Activated naive CD4-positive, alpha-beta T cell treated with anti-CD3 and anti-CD28 coated beads, Interleukin-2, amount 50 U/mL, for 72 hours (primary cell): ENCODE data around the gene SMIM10L1. TPM values are rescaled to one million over a fixed set of nuclear protein-coding genes. Genes with fewer than 3 reads are reported as not detected.

Experiments used
- ATAC-seq, 2 donors: fragments of 150-1000 bp; cut with Tn5 transposase; 2 replicates each; pipeline ENCODE4 v1.10.0; 2021; ENCODE audit warnings: mild to moderate bottlenecking in 2 of 2, moderate library complexity in 2 of 2
- DNase-seq, 2 donors: peaks; one replicate each; pipeline ENCODE4 v3.0.0; 2021 to 2022; ENCODE audit warnings: low spot score in 2 of 2
- H3K27ac Mint-ChIP-seq, 2 donors: one replicate each; pipeline ENCODE4 v1.8.0; 2022; ENCODE audit warnings: mild to moderate bottlenecking in 2 of 2, mixed read lengths in 2 of 2
- H3K36me3 Mint-ChIP-seq, 2 donors: one replicate each; pipeline ENCODE4 v1.8.0; 2022; ENCODE audit warnings: mixed read lengths in 2 of 2
- H3K9me3 Mint-ChIP-seq, 2 donors: one replicate each; pipeline ENCODE4 v1.8.0; 2022; ENCODE audit warnings: mixed read lengths in 2 of 2
- total RNA-seq, 2 donors: library from RNA; stranded (reverse); gene quantifications; one replicate each; pipeline ENCODE4 v1.2.3, GENCODE V29; 2022

The SMIM10L1 gene
- total RNA-seq = 1 to 10 TPM; 5.4 to 7.0 TPM

DNA sequence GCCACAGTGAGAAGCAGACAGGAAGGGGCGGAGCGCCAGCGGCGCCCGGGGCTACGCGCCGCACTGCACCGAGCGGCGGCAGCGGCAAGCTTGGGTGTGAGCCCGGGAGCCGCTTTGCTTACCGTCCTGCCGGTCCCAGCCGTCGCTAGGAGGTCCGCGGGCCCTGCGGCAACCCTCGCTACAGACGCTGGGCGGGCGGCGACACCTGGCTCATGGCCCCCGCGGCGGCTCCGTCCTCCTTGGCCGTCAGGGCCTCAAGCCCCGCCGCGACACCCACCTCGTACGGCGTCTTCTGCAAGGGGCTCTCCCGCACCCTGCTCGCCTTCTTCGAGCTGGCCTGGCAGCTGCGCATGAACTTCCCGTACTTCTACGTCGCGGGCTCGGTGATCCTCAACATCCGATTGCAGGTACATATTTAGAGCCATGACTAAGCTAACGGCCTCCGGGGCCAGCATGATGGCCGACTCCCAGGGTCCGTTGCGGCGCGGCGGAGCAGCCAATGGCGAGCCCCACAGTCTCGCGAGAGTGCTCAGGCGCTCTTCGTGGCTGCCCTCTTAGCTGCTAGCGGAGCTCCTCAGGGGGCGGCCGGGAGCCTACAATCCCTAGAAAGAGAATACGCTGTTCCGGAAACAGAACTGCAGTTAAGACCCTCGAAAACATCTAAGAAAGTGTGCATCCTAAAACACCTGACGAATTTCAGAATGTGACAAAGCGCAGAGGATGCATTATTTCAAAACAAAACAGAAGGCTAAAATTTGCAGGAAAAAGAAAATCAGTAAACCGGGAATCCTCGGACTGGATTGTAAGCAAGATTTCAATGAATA lies at the start of gene SMIM10L1:
TSS of gene SMIM10L1 (plus strand) at position 50 of the 824 bp plus-strand sequence. CDS start at position 213, 163 bp downstream.
- Mint-ChIP-seq H3K27ac (peak within 1 kb of the TSS; percentile 98 to 99), H3K36me3 (peaks cover 48 to 63% of the 10 kb centered on the region in 2 donors), H3K9me3 (no peaks in the 10 kb centered on the region)
- peak; percentile 86 to 92 for DNase-seq
- peak; percentile 97 to 98 for ATAC-seq

DNA sequence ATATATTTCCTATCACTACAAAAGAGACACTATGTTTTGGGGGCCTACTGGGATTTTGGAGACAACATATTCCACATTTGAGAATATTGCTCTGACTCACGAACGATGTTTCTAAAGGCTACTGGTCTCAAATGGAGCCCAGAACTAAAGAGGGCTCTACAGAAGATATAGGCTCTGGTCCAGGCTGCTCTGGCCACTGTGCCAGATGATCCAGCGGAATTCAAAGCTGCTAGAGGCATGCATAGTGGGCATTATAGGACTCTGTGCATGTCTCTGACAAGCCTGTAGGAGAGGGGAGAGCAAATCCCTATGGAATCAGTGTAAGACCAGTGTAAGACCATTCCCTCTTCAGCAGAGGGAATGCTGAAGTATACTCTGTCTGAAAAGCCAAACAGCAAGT lies 40.6 kb upstream of the SMIM10L1 start:
- Mint-ChIP-seq H3K27ac (no peak overlapping the region), H3K9me3 (peaks cover 0 to 5% of the 10 kb centered on the region in 2 donors)
- no peak for ATAC-seq

DNA sequence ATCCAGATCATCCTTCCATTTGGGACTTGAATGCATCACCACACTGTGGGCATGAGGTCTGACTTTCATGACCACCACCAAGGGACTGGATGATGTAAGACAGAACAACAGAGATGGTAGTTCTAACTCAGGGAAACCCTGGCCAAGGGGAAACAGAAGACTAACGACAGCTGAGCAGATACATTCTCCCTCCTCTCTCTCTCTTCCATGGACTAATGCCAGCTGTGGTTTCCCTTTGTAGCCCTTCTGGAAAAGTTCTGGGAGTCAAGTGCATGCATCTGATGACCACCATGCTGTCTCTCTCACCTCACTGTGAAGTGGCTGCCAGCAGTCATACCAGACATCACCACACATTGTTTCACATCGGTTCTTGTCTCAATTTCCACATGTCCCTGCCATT lies 40.0 kb upstream of the SMIM10L1 start:
- no peak for DNase-seq
- no peak for ATAC-seq
- Mint-ChIP-seq H3K36me3 (peaks cover 20% of the 10 kb centered on the region in 2 donors), H3K9me3 (peaks cover 0 to 5% of the 10 kb centered on the region in 2 donors), H3K27ac (no peak overlapping the region)

More for the DNA sequence above, 40.6 kb upstream of the SMIM10L1 start:
- DNase-seq = no peak
- peaks cover 20 to 21% of the 10 kb centered on the region in 2 donors for H3K36me3 Mint-ChIP-seq

DNA sequence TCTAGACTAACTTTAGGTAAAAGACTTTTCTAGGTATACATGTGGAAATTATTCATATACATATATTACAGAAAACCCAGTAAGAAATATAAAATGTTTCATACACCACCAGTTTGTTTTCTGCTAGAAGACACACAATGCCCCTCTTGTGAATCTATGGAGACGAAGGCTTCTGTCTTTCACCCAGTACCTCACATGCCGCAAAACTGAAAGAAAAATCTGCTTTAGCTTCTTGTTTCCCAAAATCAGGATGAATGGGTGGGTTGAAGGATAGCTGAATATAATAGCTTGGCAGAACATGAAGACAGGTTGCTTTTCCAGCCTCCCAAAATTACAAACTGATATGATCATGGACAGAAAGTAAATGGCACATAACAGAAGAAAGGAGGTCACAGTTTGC lies 37.8 kb upstream of the SMIM10L1 start:
- H3K9me3 Mint-ChIP-seq = peaks cover 0 to 5% of the 10 kb centered on the region in 2 donors
- DNase-seq (no peak), ATAC-seq (no peak)
- peaks cover 14 to 20% of the 10 kb centered on the region in 2 donors for H3K36me3 Mint-ChIP-seq
- no peak overlapping the region for H3K27ac Mint-ChIP-seq

GRCh38 chr12:11133816-11134215 lies 37.2 kb upstream of the SMIM10L1 start:
- Mint-ChIP-seq H3K36me3 (peaks cover 14 to 19% of the 10 kb centered on the region in 2 donors), H3K9me3 (peaks cover 0 to 5% of the 10 kb centered on the region in 2 donors), H3K27ac (no peak overlapping the region)
- DNase-seq (no peak), ATAC-seq (no peak)

GRCh38 chr12:11134305-11134704 lies 36.7 kb upstream of the SMIM10L1 start, which contains the start of gene TAS2R30:
TSS of gene TAS2R30 (minus strand) at chr12:11134644. CDS start at chr12:11134244, 400 bp downstream.
- Mint-ChIP-seq H3K27ac (peak within 1 kb of the TSS in 1 of 2 donors; percentile 29), H3K9me3 (peaks cover 0 to 5% of the 10 kb centered on the region in 2 donors), H3K36me3 (peaks cover 11 to 14% of the 10 kb centered on the region in 2 donors)
- DNase-seq (no peak), ATAC-seq (peak in 1 of 2 donors; percentile 55)

DNA sequence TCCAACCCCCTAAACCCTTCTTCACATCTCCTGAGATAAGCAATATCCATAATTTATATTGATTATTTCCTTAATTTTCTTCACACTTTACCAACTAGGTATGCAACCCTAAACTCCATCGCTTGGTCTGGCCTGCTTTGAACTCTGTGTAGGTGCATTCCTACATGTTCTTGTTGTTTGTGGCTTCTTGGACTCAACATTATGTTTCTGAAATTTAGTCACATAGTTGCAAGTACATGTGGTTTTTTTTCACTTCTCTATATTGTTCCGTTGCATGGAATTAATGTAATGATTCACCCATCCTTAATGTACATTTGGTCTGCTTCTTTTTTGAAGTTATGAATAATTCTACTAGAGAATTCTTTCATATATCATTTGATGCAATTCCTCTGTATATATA lies 34.9 kb upstream of the SMIM10L1 start:
- Mint-ChIP-seq H3K36me3 (peaks cover 5 to 15% of the 10 kb centered on the region in 2 donors), H3K27ac (peak overlapping the region in 1 of 2 donors; percentile 79), H3K9me3 (peaks cover 0 to 5% of the 10 kb centered on the region in 2 donors)
- DNase-seq = peak in 1 of 2 donors; percentile 11
- ATAC-seq = peak in 1 of 2 donors; percentile 93

DNA sequence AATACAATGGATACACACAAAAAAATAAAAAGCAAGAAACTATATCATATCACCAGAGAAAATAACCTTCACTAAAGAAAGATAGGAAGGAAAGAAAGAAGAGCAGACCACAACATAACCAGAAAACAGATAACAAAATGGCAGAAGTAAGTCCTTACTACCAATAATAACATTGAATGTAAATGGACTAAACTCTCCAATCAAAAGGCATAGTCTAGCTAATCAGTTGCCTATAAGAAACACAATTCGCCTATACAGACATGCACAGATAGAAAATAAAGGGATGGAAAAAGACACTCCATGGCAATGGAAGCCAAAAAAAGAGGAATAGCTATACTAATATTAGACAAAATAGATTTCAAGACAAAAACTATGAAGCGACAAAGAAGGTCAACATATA lies 27.6 kb upstream of the SMIM10L1 start:
- H3K9me3 Mint-ChIP-seq = peaks cover 0 to 17% of the 10 kb centered on the region in 2 donors

DNA sequence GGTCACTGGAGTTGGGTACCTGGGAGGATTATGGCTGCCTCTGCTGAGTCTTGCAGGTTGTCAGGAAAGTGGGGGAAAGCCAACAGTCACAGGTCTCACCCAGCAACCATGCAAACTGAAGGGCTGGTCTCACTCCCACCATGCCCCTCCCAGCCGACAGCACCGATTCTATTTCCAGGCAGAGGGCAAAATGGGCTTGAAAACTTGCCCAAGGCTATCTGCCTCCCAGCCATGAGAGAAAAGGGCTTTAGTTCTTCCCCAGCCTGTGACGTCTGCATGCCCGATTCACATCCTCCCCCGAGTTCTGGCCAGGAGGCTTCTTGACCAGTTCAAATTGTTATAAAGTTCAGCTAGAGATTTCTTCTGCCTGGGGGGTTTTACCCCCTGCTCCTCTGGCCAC lies 26.7 kb upstream of the SMIM10L1 start:
- peaks cover 5 to 51% of the 10 kb centered on the region in 2 donors for H3K36me3 Mint-ChIP-seq
- ATAC-seq (no peak), DNase-seq (no peak)
- H3K9me3 Mint-ChIP-seq = peaks cover 0 to 17% of the 10 kb centered on the region in 2 donors
- H3K27ac Mint-ChIP-seq = no peak overlapping the region

More for the DNA sequence above, 27.6 kb upstream of the SMIM10L1 start:
- no peak for DNase-seq
- ATAC-seq = no peak
- Mint-ChIP-seq H3K36me3 (peaks cover 5 to 47% of the 10 kb centered on the region in 2 donors), H3K27ac (no peak overlapping the region)

DNA sequence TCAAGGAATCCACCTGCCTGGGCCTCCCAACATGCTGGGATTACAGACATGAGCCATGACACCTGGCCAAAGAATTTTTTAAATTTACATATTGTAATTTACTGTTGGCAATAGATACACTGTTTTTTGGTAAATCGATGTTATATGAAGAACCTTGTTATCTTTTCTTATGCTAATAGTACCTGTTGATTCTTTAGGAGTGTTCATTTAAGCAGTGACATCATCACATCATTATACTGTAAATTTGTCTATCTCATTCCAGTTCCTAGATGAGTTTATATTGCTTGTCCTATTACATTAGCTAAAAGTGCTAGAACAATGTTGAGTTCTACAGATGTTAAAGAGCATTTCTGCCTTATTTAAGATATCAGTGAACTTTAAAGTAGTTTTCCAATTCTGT lies 23.6 kb upstream of the SMIM10L1 start:
- Mint-ChIP-seq H3K9me3 (peaks cover 0 to 22% of the 10 kb centered on the region in 2 donors), H3K27ac (no peak overlapping the region), H3K36me3 (peaks cover 13 to 43% of the 10 kb centered on the region in 2 donors)
- ATAC-seq = no peak
- no peak for DNase-seq

DNA sequence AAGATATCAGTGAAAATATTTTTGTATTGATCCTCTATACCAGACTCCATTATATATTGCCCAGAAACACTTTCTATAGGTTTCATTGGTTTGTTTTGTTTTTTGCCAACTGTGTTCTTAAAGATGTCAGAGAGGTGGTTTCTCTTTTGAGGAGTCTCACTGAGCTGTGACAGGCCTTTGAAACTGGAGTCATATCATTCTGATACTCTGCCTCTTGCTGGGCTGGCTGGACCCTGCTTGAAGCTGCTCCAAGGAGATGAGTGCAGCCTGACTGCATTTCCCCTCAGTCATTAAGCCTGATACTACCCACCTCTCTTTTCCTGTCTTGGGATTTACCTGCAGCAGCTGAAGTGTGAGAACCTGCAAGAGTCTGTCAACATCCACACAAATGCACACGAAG lies 20.2 kb upstream of the SMIM10L1 start:
- no peak for ATAC-seq
- peaks cover 0 to 7% of the 10 kb centered on the region in 2 donors for H3K9me3 Mint-ChIP-seq
- peaks cover 13 to 16% of the 10 kb centered on the region in 2 donors for H3K36me3 Mint-ChIP-seq
- H3K27ac Mint-ChIP-seq = no peak overlapping the region
- DNase-seq = no peak

GRCh38 chr12:11152725-11153124 lies 18.3 kb upstream of the SMIM10L1 start:
- DNase-seq (no peak), ATAC-seq (no peak)
- Mint-ChIP-seq H3K9me3 (peaks cover 0 to 14% of the 10 kb centered on the region in 2 donors), H3K27ac (no peak overlapping the region), H3K36me3 (peaks cover 20 to 30% of the 10 kb centered on the region in 2 donors)

GRCh38 chr12:11154400-11154925 lies 16.5 kb upstream of the SMIM10L1 start:
- ATAC-seq (no peak), DNase-seq (no peak)
- H3K27ac Mint-ChIP-seq = no peak overlapping the region
- H3K9me3 Mint-ChIP-seq = peaks cover 0 to 14% of the 10 kb centered on the region in 2 donors
- H3K36me3 Mint-ChIP-seq = peaks cover 20 to 35% of the 10 kb centered on the region in 2 donors

GRCh38 chr12:11158885-11159444 lies 12.0 kb upstream of the SMIM10L1 start:
- no peak for DNase-seq
- peaks cover 20 to 50% of the 10 kb centered on the region in 2 donors for H3K36me3 Mint-ChIP-seq

DNA sequence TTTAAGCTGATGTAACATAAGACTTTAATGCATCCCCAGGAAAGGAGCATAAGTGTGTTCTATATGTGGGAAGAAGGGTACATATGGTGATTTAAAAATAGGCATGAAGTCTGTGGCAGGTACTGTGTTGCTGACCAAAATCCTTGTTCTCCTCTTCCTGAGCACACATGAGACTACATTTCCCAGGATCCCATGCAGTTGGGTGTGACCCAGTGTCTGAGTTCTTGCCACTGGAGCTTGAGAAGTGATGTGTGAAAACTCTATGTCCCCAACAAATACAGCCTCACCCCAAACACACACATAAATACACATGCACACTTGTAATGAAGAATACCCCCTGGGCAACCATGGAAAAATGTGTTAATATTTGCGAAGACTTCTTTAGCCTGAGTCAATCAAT lies 8.5 kb upstream of the SMIM10L1 start:
- DNase-seq = no peak
- ATAC-seq = no peak
- H3K9me3 Mint-ChIP-seq = no peaks in the 10 kb centered on the region
- H3K36me3 Mint-ChIP-seq = peaks cover 14 to 59% of the 10 kb centered on the region in 2 donors
- H3K27ac Mint-ChIP-seq = no peak overlapping the region

More at GRCh38 chr12:11158885-11159444, 12.0 kb upstream of the SMIM10L1 start:
- H3K9me3 Mint-ChIP-seq = peaks cover 0 to 9% of the 10 kb centered on the region in 2 donors
- H3K27ac Mint-ChIP-seq = no peak overlapping the region
- no peak for ATAC-seq

- no peak for DNase-seq
- Mint-ChIP-seq H3K27ac (no peak overlapping the region), H3K9me3 (no peaks in the 10 kb centered on the region), H3K36me3 (peaks cover 26 to 67% of the 10 kb centered on the region in 2 donors)
- ATAC-seq = no peak
These were observed 6.6 kb upstream of the SMIM10L1 start for GRCh38 chr12:11164384-11164783.

- ATAC-seq = no peak
- Mint-ChIP-seq H3K27ac (no peak overlapping the region), H3K9me3 (no peaks in the 10 kb centered on the region), H3K36me3 (peaks cover 30 to 69% of the 10 kb centered on the region in 2 donors)
- no peak for DNase-seq
These were observed 4.7 kb upstream of the SMIM10L1 start for GRCh38 chr12:11166300-11166699.
